ENCODE measurements around the gene HPS4.
A peak's percentile ranks its signal among the peaks of the same experiment; 100 is the strongest.

HPS4 gene

GRCh38 chr22:26524870-26525269 lies 41.3 kb upstream of the HPS4 start:
- no peak for DNase-seq (ENCODE audit: extremely low spot score)
- ChIA-PET CTCF (no interaction called here), POLR2A (no interaction called here)
- TF ChIP-seq, protein P1, sequence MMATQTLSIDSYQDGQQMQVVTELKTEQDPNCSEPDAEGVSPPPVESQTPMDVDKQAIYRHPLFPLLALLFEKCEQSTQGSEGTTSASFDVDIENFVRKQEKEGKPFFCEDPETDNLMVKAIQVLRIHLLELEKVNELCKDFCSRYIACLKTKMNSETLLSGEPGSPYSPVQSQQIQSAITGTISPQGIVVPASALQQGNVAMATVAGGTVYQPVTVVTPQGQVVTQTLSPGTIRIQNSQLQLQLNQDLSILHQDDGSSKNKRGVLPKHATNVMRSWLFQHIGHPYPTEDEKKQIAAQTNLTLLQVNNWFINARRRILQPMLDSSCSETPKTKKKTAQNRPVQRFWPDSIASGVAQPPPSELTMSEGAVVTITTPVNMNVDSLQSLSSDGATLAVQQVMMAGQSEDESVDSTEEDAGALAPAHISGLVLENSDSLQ (IDR thresholded peaks at IDR 0.05): peak; percentile 57; the same call in 1 of the 2 replicates
- no peak for TF ChIP-seq FOXA1 (IDR thresholded peaks at IDR 0.05)

- DNase-seq (ENCODE audit: extremely low spot score): no peak
- ChIA-PET CTCF (interaction anchor here (0.6 kb wide), 1 partner anchor 158 kb away, joined by 6 read pairs; no protein-coding TSS in a partner anchor), POLR2A (interaction anchor here (0.7 to 1.3 kb wide), 2 partner anchors 8 to 10 kb away, joined by 3 to 4 read pairs; partner anchors contain the start of gene TFIP11)
- TF ChIP-seq CTBP1 (IDR thresholded peaks at IDR 0.05; ENCODE audit: borderline replicate concordance): no peak
- TF ChIP-seq, protein P1 (IDR thresholded peaks at IDR 0.05): no peak
- no peak for TF ChIP-seq HDGF (IDR thresholded peaks at IDR 0.05; ENCODE audit: borderline replicate concordance)
- TF ChIP-seq BHLHE40 (IDR thresholded peaks at IDR 0.05; ENCODE audit: borderline replicate concordance): no peak
- no peak for TF ChIP-seq FOXA1 (IDR thresholded peaks at IDR 0.05)
- no peak for TF ChIP-seq FOXK2 (IDR thresholded peaks at IDR 0.05)
- TF ChIP-seq TARDBP (IDR thresholded peaks at IDR 0.05): no peak
- no peak for TF ChIP-seq ELF4 (IDR thresholded peaks at IDR 0.05)
- no peak for TF ChIP-seq ARNT (IDR thresholded peaks at IDR 0.05)
- no peak for TF ChIP-seq NFRKB (IDR thresholded peaks at IDR 0.05)
- TF ChIP-seq SUZ12 (IDR thresholded peaks at IDR 0.05): no peak
- no peak for TF ChIP-seq FOXM1 (IDR thresholded peaks at IDR 0.05; ENCODE audit: borderline replicate concordance)
- no peak for TF ChIP-seq LEF1 (IDR thresholded peaks at IDR 0.05; ENCODE audit: borderline replicate concordance)
- no peak for TF ChIP-seq SP1 (IDR thresholded peaks at IDR 0.05)
- TF ChIP-seq L3MBTL2 (conservative IDR thresholded peaks at IDR 0.05): no peak
- no peak for TF ChIP-seq ZNF384 (IDR thresholded peaks at IDR 0.05)
Measured at GRCh38 chr22:26522592-26522991, 39.0 kb upstream of the HPS4 start.

DNA sequence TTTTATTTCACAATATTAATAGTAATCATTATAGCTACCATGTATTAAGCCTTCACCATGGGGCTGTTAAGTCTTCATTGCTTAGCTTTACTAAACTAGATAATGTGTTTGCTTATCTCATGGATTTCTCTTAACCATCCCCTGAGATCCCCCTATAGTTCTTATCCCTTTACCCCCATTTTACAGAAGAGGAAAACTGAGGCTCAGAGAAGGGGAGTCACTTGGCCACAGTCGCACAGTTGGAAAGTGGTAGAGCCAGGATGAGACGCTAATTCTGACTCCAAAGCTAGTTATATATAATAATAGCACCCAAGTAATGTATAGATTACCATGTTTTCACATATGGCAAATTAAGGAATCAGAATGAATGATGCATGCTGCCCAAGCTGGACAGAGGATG lies 38.4 kb upstream of the HPS4 start:
- TF ChIP-seq SP1 (IDR thresholded peaks at IDR 0.05): no peak
- TF ChIP-seq FOXK2 (IDR thresholded peaks at IDR 0.05): no peak
- TF ChIP-seq ARNT (IDR thresholded peaks at IDR 0.05): no peak
- no peak for TF ChIP-seq HDGF (IDR thresholded peaks at IDR 0.05; ENCODE audit: borderline replicate concordance)
- no peak for TF ChIP-seq FOXM1 (IDR thresholded peaks at IDR 0.05; ENCODE audit: borderline replicate concordance)
- TF ChIP-seq L3MBTL2 (conservative IDR thresholded peaks at IDR 0.05): no peak
- no peak for TF ChIP-seq BHLHE40 (IDR thresholded peaks at IDR 0.05; ENCODE audit: borderline replicate concordance)
- CTCF ChIA-PET: no interaction called here
- no peak for DNase-seq (ENCODE audit: extremely low spot score)
- POLR2A ChIA-PET: interaction anchor here (1.3 kb wide), 1 partner anchor 10 kb away, joined by 4 read pairs; the partner anchor contains the start of gene TFIP11

DNA sequence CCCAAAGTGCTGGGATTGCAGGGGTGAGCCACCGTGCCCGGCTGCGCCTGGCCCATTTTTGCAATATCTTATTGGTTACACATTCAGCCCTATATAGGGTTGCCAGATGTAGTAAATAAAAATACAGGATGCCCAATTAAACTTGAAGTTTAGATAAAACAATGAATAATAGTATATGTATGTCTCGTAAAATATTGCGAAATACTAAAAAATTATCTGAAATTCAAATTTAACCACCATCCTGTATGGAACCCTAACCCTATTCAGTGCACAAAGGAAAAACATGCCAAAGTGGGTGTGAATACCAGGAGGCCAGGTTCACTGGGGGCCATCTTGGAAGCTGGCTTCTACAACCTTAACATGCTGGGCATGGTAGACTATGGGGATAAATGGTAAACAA lies 33.8 kb upstream of the HPS4 start:
- ChIA-PET CTCF (no interaction called here), POLR2A (interaction anchor here (2.1 kb wide), 1 partner anchor 33 kb away, joined by 8 read pairs; the partner anchor contains the start of genes HPS4 and SRRD)
- no peak for DNase-seq (ENCODE audit: extremely low spot score)
- no peak for TF ChIP-seq SUZ12 (IDR thresholded peaks at IDR 0.05)

GRCh38 chr22:26516503-26516902 lies 32.9 kb upstream of the HPS4 start:
- DNase-seq (ENCODE audit: extremely low spot score): no peak
- CTCF ChIA-PET: no interaction called here
- POLR2A ChIA-PET: interaction anchor here (2.1 kb wide), 1 partner anchor 33 kb away, joined by 8 read pairs; the partner anchor contains the start of genes HPS4 and SRRD
- no peak for TF ChIP-seq FOXK2 (IDR thresholded peaks at IDR 0.05)
- TF ChIP-seq BHLHE40 (IDR thresholded peaks at IDR 0.05; ENCODE audit: borderline replicate concordance): no peak
- TF ChIP-seq TARDBP (IDR thresholded peaks at IDR 0.05): no peak
- TF ChIP-seq L3MBTL2 (conservative IDR thresholded peaks at IDR 0.05): no peak
- TF ChIP-seq FOXM1 (IDR thresholded peaks at IDR 0.05; ENCODE audit: borderline replicate concordance): no peak
- no peak for TF ChIP-seq ARNT (IDR thresholded peaks at IDR 0.05)
- no peak for TF ChIP-seq FOXA1 (IDR thresholded peaks at IDR 0.05)
- no peak for TF ChIP-seq CTBP1 (IDR thresholded peaks at IDR 0.05; ENCODE audit: borderline replicate concordance)
- no peak for TF ChIP-seq ZNF384 (IDR thresholded peaks at IDR 0.05)
- no peak for TF ChIP-seq LEF1 (IDR thresholded peaks at IDR 0.05; ENCODE audit: borderline replicate concordance)
- TF ChIP-seq HDGF (IDR thresholded peaks at IDR 0.05; ENCODE audit: borderline replicate concordance): no peak

GRCh38 chr22:26515931-26516330 lies 32.3 kb upstream of the HPS4 start:
- DNase-seq (ENCODE audit: extremely low spot score): no peak
- TF ChIP-seq SP1 (IDR thresholded peaks at IDR 0.05) (no peak), BHLHE40 (IDR thresholded peaks at IDR 0.05; ENCODE audit: borderline replicate concordance) (no peak), NFRKB (IDR thresholded peaks at IDR 0.05) (no peak), ELF4 (IDR thresholded peaks at IDR 0.05) (no peak), FOXM1 (IDR thresholded peaks at IDR 0.05; ENCODE audit: borderline replicate concordance) (no peak), TARDBP (IDR thresholded peaks at IDR 0.05) (no peak), ARNT (IDR thresholded peaks at IDR 0.05) (no peak), HDGF (IDR thresholded peaks at IDR 0.05; ENCODE audit: borderline replicate concordance) (no peak), CTBP1 (IDR thresholded peaks at IDR 0.05; ENCODE audit: borderline replicate concordance) (no peak), FOXK2 (IDR thresholded peaks at IDR 0.05) (no peak), LEF1 (IDR thresholded peaks at IDR 0.05; ENCODE audit: borderline replicate concordance) (no peak), ZNF384 (IDR thresholded peaks at IDR 0.05) (no peak), L3MBTL2 (conservative IDR thresholded peaks at IDR 0.05) (no peak), FOXA1 (IDR thresholded peaks at IDR 0.05) (no peak), SUZ12 (IDR thresholded peaks at IDR 0.05) (no peak)
- TF ChIP-seq, protein P1 (IDR thresholded peaks at IDR 0.05): no peak
- CTCF ChIA-PET: no interaction called here
- POLR2A ChIA-PET: interaction anchor here (2.1 kb wide), 1 partner anchor 32 kb away, joined by 8 read pairs; the partner anchor contains the start of genes HPS4 and SRRD

Measured in HEK293T (cell line).